ENCODE results near the gene CEP68. TPM values are rescaled to one million over a fixed set of nuclear protein-coding genes. Genes with fewer than 3 reads are reported as not detected.

Gene CEP68
- polyA plus RNA-seq, 1 experiment = 11.7 TPM

DNA sequence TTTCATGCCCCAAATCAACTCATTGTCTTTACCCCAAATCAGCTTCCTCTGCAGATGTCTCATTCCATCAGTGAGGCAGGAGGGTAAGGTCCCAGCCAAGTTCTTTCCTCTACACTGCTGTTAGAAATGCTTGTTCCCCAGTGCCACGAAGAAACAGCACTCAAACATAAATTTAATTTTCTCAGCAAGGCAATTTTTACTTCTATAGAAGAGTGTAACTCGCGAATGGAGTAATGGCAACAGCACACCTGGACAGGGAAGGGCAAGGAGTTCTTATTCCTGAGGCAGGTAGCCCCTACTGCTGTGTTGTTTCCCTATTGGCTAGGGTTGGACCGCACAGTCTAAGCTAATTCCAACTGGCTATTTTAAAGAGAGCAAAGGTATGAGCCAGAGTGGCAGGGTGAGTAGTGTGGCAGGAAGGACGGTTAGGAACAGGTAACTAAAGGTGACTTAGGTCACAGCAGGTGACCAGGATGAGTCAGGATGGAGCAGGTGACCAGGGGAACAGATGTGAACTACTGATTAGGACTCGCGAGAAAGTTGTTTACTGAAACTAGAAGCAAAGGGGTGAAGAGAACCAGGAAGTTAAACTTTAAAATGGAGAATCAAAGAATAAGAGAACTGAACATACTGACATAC lies 12.0 kb upstream of the CEP68 start:
- ChIA-PET CTCF (interaction anchor here (1.0 to 2.3 kb wide), 2 partner anchors 14 to 126 kb away, joined by 3 to 18 read pairs; no protein-coding TSS in a partner anchor), POLR2A (no interaction called here)

DNA sequence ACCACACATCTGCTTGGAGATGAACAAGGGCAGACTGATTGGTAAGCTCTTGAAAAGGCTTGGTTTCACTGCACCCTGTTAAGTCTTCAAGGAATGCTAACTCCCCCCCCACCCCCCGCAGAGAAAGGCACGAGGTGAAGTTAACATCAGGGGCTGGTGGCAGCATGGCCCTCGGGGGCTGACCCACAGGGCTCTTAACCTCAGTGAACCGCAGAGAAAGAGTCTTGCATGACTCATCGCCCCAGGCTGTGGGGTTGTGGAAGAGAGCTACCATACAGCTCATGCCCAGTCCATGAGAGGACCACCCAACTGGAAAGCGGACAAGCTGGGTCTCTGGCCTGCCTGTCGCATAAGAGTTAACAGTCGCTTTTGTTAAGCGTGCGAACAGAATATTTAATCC lies 10.6 kb upstream of the CEP68 start:
- no peak for DNase-seq (ENCODE audit: low read depth)
- Histone ChIP-seq H3K4me3 (ENCODE audit: low read depth, low read length) (no peak overlapping the region), H3K36me3 (ENCODE audit: control insufficient read depth, insufficient read depth, low read length) (no peaks in the 10 kb centered on the region), H3K27me3 (ENCODE audit: control insufficient read depth, insufficient read depth, low read length) (peaks cover 4% of the 10 kb centered on the region)
- TF ChIP-seq, protein P1, sequence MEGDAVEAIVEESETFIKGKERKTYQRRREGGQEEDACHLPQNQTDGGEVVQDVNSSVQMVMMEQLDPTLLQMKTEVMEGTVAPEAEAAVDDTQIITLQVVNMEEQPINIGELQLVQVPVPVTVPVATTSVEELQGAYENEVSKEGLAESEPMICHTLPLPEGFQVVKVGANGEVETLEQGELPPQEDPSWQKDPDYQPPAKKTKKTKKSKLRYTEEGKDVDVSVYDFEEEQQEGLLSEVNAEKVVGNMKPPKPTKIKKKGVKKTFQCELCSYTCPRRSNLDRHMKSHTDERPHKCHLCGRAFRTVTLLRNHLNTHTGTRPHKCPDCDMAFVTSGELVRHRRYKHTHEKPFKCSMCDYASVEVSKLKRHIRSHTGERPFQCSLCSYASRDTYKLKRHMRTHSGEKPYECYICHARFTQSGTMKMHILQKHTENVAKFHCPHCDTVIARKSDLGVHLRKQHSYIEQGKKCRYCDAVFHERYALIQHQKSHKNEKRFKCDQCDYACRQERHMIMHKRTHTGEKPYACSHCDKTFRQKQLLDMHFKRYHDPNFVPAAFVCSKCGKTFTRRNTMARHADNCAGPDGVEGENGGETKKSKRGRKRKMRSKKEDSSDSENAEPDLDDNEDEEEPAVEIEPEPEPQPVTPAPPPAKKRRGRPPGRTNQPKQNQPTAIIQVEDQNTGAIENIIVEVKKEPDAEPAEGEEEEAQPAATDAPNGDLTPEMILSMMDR (IDR thresholded peaks at IDR 0.05; ENCODE audit: insufficient read depth, low read depth, low read length) = no peak
- ChIA-PET CTCF (interaction anchor here (1.9 kb wide), 1 partner anchor 10 kb away, joined by 6 read pairs; the partner anchor contains the start of gene CEP68), POLR2A (no interaction called here)

More for the DNA sequence above, 12.0 kb upstream of the CEP68 start:
- TF ChIP-seq, protein P1 (IDR thresholded peaks at IDR 0.05; ENCODE audit: insufficient read depth, low read depth, low read length) = no peak
- Histone ChIP-seq H3K36me3 (ENCODE audit: control insufficient read depth, insufficient read depth, low read length) (no peaks in the 10 kb centered on the region), H3K4me3 (ENCODE audit: low read depth, low read length) (no peak overlapping the region), H3K27me3 (ENCODE audit: control insufficient read depth, insufficient read depth, low read length) (peaks cover 4% of the 10 kb centered on the region)
- no peak for DNase-seq (ENCODE audit: low read depth)

DNA sequence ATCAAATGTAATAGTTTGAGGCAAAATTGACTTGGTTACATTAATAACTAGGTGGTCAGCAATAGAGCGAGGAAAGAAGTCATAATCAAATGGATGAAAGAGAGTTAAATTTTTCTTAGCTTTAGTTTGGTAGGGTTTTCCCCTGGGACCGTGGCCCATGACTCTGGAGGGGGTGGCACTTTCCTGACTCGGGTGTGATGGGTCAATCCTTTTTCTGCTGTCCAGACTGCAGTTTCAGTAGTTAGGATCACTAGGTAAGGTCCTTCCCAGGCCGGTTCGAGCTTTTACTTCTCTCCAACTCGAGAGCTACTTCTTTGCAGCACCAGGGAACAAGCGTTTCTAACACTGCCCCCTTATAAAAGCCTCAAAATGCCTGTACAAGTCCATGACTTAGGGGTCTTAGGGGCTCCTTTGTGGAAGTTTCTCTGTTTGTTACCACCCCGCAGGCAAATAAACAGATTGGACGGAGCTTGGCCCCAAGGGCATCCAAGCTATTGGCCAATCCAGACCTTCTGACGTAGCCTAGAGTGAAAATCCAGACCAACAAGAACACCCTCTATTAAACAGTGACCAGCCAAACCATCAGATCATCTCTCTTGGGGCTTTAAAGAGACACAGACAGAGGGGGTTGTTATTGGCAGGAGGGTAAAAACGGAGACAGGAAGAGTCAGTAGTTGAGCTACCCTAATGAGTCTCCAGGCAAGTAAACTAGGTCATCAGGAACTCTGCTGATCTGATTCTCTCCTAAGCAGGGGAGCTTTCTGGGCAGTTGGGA lies 9.4 kb upstream of the CEP68 start:
- Histone ChIP-seq H3K36me3 (ENCODE audit: control insufficient read depth, insufficient read depth, low read length) (no peaks in the 10 kb centered on the region), H3K27me3 (ENCODE audit: control insufficient read depth, insufficient read depth, low read length) (peaks cover 4% of the 10 kb centered on the region), H3K4me3 (ENCODE audit: low read depth, low read length) (no peak overlapping the region)
- no peak for DNase-seq (ENCODE audit: low read depth)
- CTCF ChIA-PET = interaction anchor here (1.9 to 2.5 kb wide), 2 partner anchors 9 to 128 kb away, joined by 6 to 11 read pairs; partner anchors contain the start of gene CEP68
- TF ChIP-seq, protein P1 (IDR thresholded peaks at IDR 0.05; ENCODE audit: insufficient read depth, low read depth, low read length) = no peak
- POLR2A ChIA-PET = no interaction called here

DNA sequence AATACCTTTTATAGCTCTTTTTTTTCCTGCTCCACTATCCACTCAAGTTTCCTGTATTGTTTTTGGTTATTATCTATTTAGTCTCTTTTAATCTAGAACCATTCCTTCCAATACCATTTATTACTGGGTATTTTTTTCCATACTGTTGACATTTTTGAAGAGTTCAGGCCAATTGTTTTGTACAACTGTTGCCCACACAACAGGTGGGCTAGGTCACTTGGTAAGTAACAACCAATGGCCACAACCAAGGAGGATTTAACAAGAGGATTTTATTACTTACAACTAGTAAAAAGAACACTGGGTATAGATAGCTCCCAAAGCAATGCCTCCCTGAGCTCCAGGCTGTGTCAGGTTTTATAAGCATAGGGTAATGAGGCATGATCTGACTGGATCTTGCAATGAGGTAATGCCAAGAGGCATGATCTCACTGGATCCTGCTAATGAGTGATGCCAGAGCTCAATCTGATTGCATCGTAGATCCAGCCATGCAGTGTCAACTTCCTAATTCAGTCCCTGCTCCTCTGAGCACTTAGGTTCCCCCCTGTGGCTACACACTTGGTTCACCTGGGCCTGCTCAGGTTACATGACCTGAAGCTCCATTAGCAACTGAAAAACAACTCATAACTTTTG lies 7.1 kb upstream of the CEP68 start:
- no peaks in the 10 kb centered on the region for H3K36me3 ChIP-seq (ENCODE audit: control insufficient read depth, insufficient read depth, low read length)
- ChIA-PET POLR2A (no interaction called here), CTCF (interaction anchor here (1.6 to 2.5 kb wide), 2 partner anchors 16 to 131 kb away, joined by 4 to 11 read pairs; no protein-coding TSS in a partner anchor)
- peaks cover 4% of the 10 kb centered on the region for H3K27me3 ChIP-seq (ENCODE audit: control insufficient read depth, insufficient read depth, low read length)
- TF ChIP-seq, protein P1 (IDR thresholded peaks at IDR 0.05; ENCODE audit: insufficient read depth, low read depth, low read length) = no peak
- no peak for DNase-seq (ENCODE audit: low read depth)
- no peak overlapping the region for H3K4me3 ChIP-seq (ENCODE audit: low read depth, low read length)

DNA sequence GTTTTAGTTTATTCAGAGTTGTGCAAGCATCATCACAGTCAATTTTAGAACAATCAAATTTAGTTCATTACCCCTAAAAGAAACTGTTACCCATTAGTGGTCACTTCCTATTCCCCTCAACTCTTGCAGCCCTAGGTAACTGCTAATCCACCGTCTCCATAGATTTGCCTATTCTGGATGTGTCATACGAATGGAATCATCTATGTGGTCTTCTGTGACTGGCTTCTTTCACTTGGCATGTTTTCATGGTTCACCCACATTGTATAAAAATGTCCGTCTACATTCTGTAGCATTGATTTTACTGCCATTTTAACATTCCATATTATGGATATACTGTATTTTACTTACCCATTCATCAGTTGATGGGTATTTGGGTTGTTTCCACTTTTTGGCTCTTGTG lies 5.3 kb upstream of the CEP68 start:
- POLR2A ChIA-PET = no interaction called here
- TF ChIP-seq, protein P1 (IDR thresholded peaks at IDR 0.05; ENCODE audit: insufficient read depth, low read depth, low read length) = no peak
- CTCF ChIA-PET = no interaction called here
- Histone ChIP-seq H3K4me3 (ENCODE audit: low read depth, low read length) (no peak overlapping the region), H3K36me3 (ENCODE audit: control insufficient read depth, insufficient read depth, low read length) (no peaks in the 10 kb centered on the region), H3K27me3 (ENCODE audit: control insufficient read depth, insufficient read depth, low read length) (peaks cover 4% of the 10 kb centered on the region)
- no peak for DNase-seq (ENCODE audit: low read depth)
